GM21737 (cell line): Measurements from ENCODE around the gene HNF1B.
"Not testable (repeated sequence)": the region's sequence is repeated elsewhere in the genome, so short reads cannot be mapped to it uniquely, and the experiment has no call there.

Experiments
- ATAC-seq: cut with Tn5 transposase; IDR thresholded peaks from one replicate; pipeline ENCODE4 v1.9.1; 2021; ENCODE audit warnings: mild to moderate bottlenecking, moderate library complexity; ENCODE audit not compliant: unreplicated experiment

Gene HNF1B

GRCh38 chr17:37708008-37708615, 36.7 kb downstream of the HNF1B start:
- ATAC-seq: no peak

GRCh38 chr17:37706446-37706845, 38.4 kb downstream of the HNF1B start:
- ATAC-seq: no peak

- ATAC-seq: no peak
Measured at GRCh38 chr17:37702598-37702997, 42.3 kb downstream of the HNF1B start.

GRCh38 chr17:37701496-37701898, 43.4 kb downstream of the HNF1B start:
- no peak for ATAC-seq

- ATAC-seq: no peak
Measured at GRCh38 chr17:37700881-37701280, 44.0 kb downstream of the HNF1B start.

GRCh38 chr17:37699285-37699973, 45.4 kb downstream of the HNF1B start:
- no peak for ATAC-seq

GRCh38 chr17:37698911-37699255, 46.0 kb downstream of the HNF1B start:
- ATAC-seq: no peak

- no peak for ATAC-seq
Measured at GRCh38 chr17:37698132-37698910, 46.5 kb downstream of the HNF1B start.

GRCh38 chr17:37697381-37697780, 47.5 kb downstream of the HNF1B start:
- ATAC-seq: no peak

GRCh38 chr17:37696366-37696765, 48.5 kb downstream of the HNF1B start:
- ATAC-seq: no peak

- ATAC-seq: no peak
Measured at GRCh38 chr17:37695726-37696125, 49.1 kb downstream of the HNF1B start.

- ATAC-seq: no peak
Measured at GRCh38 chr17:37694734-37695133, 50.1 kb downstream of the HNF1B start.

GRCh38 chr17:37693328-37693727, 51.5 kb downstream of the HNF1B start:
- ATAC-seq: no peak

GRCh38 chr17:37691807-37692206, 53.1 kb downstream of the HNF1B start:
- ATAC-seq: no peak

GRCh38 chr17:37689317-37689716, 55.5 kb downstream of the HNF1B start:
- no peak for ATAC-seq

GRCh38 chr17:37683454-37683984, 61.3 kb downstream of the HNF1B start:
- ATAC-seq: no peak

GRCh38 chr17:37682007-37682406, 62.9 kb downstream of the HNF1B start:
- no peak for ATAC-seq

GRCh38 chr17:37679995-37680394, 64.9 kb downstream of the HNF1B start:
- ATAC-seq: not testable (repeated sequence)

GRCh38 chr17:37678036-37678435, 66.8 kb downstream of the HNF1B start:
- ATAC-seq: no peak

GRCh38 chr17:37677021-37677420, 67.8 kb downstream of the HNF1B start:
- no peak for ATAC-seq

- ATAC-seq: no peak
Measured at GRCh38 chr17:37676115-37676925, 68.5 kb downstream of the HNF1B start.
